Body of pancreas (tissue), 4 donors: ENCODE measurements around the gene PAQR8. TPM values are rescaled to one million over a fixed set of nuclear protein-coding genes. Genes with fewer than 3 reads are reported as not detected.

ENCODE experiments used
- ATAC-seq: fragments of 150-250 bp; one replicate; pipeline ENCODE4 v1.9.1; 2016
- DNase-seq, 4 donors: peaks; one replicate each; pipeline ENCODE4 v3.0.0-alpha.2; 2019
- H3K27ac ChIP-seq, 4 donors: fragments of 200-600 bp; sonication (generic); 1 replicate in 3 of 4; 2 replicates in 1 of 4; pipeline versions ENCODE4 v1.5.1 to v1.6.1; 2016 to 2019; ENCODE audit warnings: mild to moderate bottlenecking in 1 of 4, mixed read lengths in 1 of 4, moderate library complexity in 1 of 4
- H3K27me3 ChIP-seq, 2 donors: fragments of 200-600 bp; sonication (generic); one replicate each; pipeline ENCODE4 v1.6.0; 2016; ENCODE audit warnings: mild to moderate bottlenecking in 1 of 2
- H3K36me3 ChIP-seq, 2 donors: fragments of 200-600 bp; sonication (generic); replicated peaks in 1 of 2; 2 replicates each; pipeline ENCODE4 v1.5.1; 2016; ENCODE audit warnings: low read depth in 2 of 2; ENCODE audit not compliant: insufficient read depth in 1 of 2
- H3K4me1 ChIP-seq: fragments of 200-600 bp; sonication (generic); one replicate; pipeline ENCODE4 v1.6.0; 2016
- H3K4me3 ChIP-seq, 2 donors: fragments of 200-600 bp; sonication (generic); 1 replicate in 1 of 2; 2 replicates in 1 of 2; pipeline ENCODE4 v1.5.1; 2016 to 2019
- H3K9me3 ChIP-seq, 3 donors: fragments of 200-600 bp; sonication (generic); 1 replicate in 2 of 3; 2 replicates in 1 of 3; pipeline ENCODE4 v1.5.1; 2016
- CTCF ChIP-seq, 7 experiments: fragments of 450-650 bp in 4 of 7; fragments of 200-600 bp in 3 of 7; sonication (generic) in 3 of 7; IDR thresholded peaks; one replicate each; pipeline ENCODE4 v1.5.1; 2016 to 2019; ENCODE audit warnings: antibody characterized with exemption in 7 of 7
- POLR2A ChIP-seq, 3 donors: fragments of 450-650 bp; IDR thresholded peaks; one replicate each; pipeline ENCODE4 v1.6.1; 2016; ENCODE audit warnings: antibody characterized with exemption in 3 of 3, mild to moderate bottlenecking in 2 of 3
- WGBS, 2 donors: methylation state at CpG; one replicate each; pipeline ENCODE4 v1.1.5; 2017; 5-methylcytosine and 5-hydroxymethylcytosine counted together
- intact Hi-C: fragments of 100-400 bp; cut with DNase I; formaldehyde crosslinking; loops from one replicate; pipeline ENCODE4 v1.15.1; 2023
- total RNA-seq, 2 donors: library from RNA; depleted of rRNA; stranded (reverse); fragments of >200 nt; gene quantifications; one replicate each; pipeline ENCODE4 v1.1.0, GENCODE V29; 2016

Gene PAQR8
- total RNA-seq, 2 donors from 2014 or later, result 4.0 to 4.9 TPM

- H3K4me1 ChIP-seq, result no peaks in the 10 kb centered on the region
- no peaks in the 10 kb centered on the region for H3K9me3 ChIP-seq
- ATAC-seq (no peak), DNase-seq (no peak)
- H3K4me3 ChIP-seq, result no peak overlapping the region
- H3K27ac ChIP-seq, result no peak overlapping the region
- TF ChIP-seq POLR2A (IDR thresholded peaks at IDR 0.05), result no peak
- no peak for TF ChIP-seq CTCF (IDR thresholded peaks at IDR 0.05)
- H3K27me3 ChIP-seq, result no peaks in the 10 kb centered on the region
- intact Hi-C loops, result no loop called here
- no peaks in the 10 kb centered on the region for H3K36me3 ChIP-seq
- WGBS, 2 donors, result 30 to 45% methylated on average over 2 of the region's 2 CpGs
Measured at GRCh38 chr6:52400313-52401041, 38.5 kb downstream of the PAQR8 start.

GRCh38 chr6:52403086-52403485 lies 41.1 kb downstream of the PAQR8 start:
- WGBS, 2 donors, result 94 to 95% methylated on average over 21 to 26 of the region's 26 CpGs
- TF ChIP-seq CTCF (IDR thresholded peaks at IDR 0.05) (no peak), POLR2A (IDR thresholded peaks at IDR 0.05) (no peak)
- no peak overlapping the region for H3K4me3 ChIP-seq
- DNase-seq, result no peak
- no peaks in the 10 kb centered on the region for H3K27me3 ChIP-seq
- no peaks in the 10 kb centered on the region for H3K9me3 ChIP-seq
- H3K4me1 ChIP-seq, result no peaks in the 10 kb centered on the region
- no peak for ATAC-seq
- H3K36me3 ChIP-seq, result no peaks in the 10 kb centered on the region
- H3K27ac ChIP-seq, result no peak overlapping the region
- intact Hi-C loops, result no loop called here

- TF ChIP-seq CTCF (IDR thresholded peaks at IDR 0.05), result no peak
- no peak for TF ChIP-seq POLR2A (IDR thresholded peaks at IDR 0.05)
- Histone ChIP-seq H3K27ac (no peak overlapping the region), H3K4me3 (no peak overlapping the region), H3K27me3 (no peaks in the 10 kb centered on the region), H3K4me1 (no peaks in the 10 kb centered on the region), H3K9me3 (no peaks in the 10 kb centered on the region), H3K36me3 (no peaks in the 10 kb centered on the region)
- WGBS, 2 donors, result 37 to 57% methylated on average over 9 of the region's 9 CpGs
- intact Hi-C loops, result no loop called here
- peak in 3 of 4 donors; percentile 37 to 42 (median 41) for DNase-seq
- ATAC-seq, result peak; percentile 51
Measured at GRCh38 chr6:52403627-52404026, 41.7 kb downstream of the PAQR8 start.

DNA sequence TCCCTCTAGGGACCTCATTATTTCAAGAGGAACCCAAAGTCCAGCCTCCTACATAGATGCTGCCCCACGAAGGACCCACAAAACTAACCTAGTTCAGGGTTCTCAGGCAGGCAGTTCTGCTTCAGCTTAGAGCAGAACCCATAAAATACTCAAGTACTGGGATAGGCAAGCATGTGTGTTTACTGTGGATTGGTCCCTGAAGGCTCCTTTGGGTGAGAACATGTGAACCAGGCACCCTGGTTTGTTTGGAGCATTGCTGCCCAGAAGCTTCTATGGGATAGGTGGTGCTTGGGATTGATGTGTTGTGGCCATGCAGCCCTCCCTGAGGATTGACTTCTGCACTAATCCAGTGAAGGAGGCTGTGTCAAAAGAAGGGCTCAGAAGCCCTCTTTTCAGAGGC lies 43.3 kb downstream of the PAQR8 start:
- DNase-seq (no peak), ATAC-seq (no peak)
- H3K27me3 ChIP-seq, result no peaks in the 10 kb centered on the region
- H3K4me1 ChIP-seq, result no peaks in the 10 kb centered on the region
- intact Hi-C loops, result no loop called here
- 67 to 100% methylated on average over 1 of the region's 1 CpG for WGBS, 2 donors
- no peaks in the 10 kb centered on the region for H3K36me3 ChIP-seq
- H3K4me3 ChIP-seq, result no peak overlapping the region
- TF ChIP-seq POLR2A (IDR thresholded peaks at IDR 0.05) (no peak), CTCF (IDR thresholded peaks at IDR 0.05) (no peak)
- H3K27ac ChIP-seq, result no peak overlapping the region
- H3K9me3 ChIP-seq, result no peaks in the 10 kb centered on the region

GRCh38 chr6:52407467-52407866 lies 45.5 kb downstream of the PAQR8 start:
- DNase-seq, result peak in 2 of 4 donors; percentile 19 to 31
- no peaks in the 10 kb centered on the region for H3K9me3 ChIP-seq
- no peaks in the 10 kb centered on the region for H3K36me3 ChIP-seq
- TF ChIP-seq CTCF (IDR thresholded peaks at IDR 0.05), result peak in 5 of 7 experiments; percentile 17 to 44 (median 36)
- TF ChIP-seq POLR2A (IDR thresholded peaks at IDR 0.05), result no peak
- ATAC-seq, result no peak
- intact Hi-C loops, result no loop called here
- H3K4me1 ChIP-seq, result no peaks in the 10 kb centered on the region
- no peak overlapping the region for H3K4me3 ChIP-seq
- H3K27ac ChIP-seq, result no peak overlapping the region
- H3K27me3 ChIP-seq, result no peaks in the 10 kb centered on the region
